Measurements from ENCODE around the gene RAB24.

Gene RAB24

DNA sequence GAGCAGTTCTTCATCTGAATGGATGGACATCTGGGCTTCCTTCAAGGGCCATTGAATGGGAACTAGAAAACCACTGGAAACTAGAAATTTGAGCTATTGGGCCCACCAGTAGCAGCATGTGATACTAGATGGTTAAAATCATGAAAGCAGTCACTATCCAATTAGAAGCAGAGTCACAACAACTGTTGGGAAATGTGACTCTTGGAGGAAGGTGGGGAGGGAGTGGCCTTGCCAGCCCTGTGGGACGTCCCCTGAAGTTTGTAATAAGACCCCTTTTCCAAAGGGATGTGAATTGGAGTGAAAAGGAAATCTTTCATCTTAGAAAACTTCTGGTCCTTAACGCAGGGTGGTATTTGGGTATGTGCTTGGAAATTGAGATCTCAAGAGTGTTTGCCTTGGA lies 5.6 kb downstream of the RAB24 start:
- Histone ChIP-seq H3K27me3 (ENCODE audit: insufficient read depth, low read length) (no peaks in the 10 kb centered on the region), H3K9ac (ENCODE audit: low read depth, low read length) (no peak overlapping the region), H3K27ac (ENCODE audit: low read length) (no peak overlapping the region), H3K36me3 (ENCODE audit: insufficient read depth, low read depth, low read length) (peaks cover 74% of the 10 kb centered on the region), H3K4me1 (ENCODE audit: insufficient read depth, low read length) (no peaks in the 10 kb centered on the region), H3K9me3 (ENCODE audit: insufficient read depth, low read depth, low read length) (no peaks in the 10 kb centered on the region), H3K4me3 (ENCODE audit: low read length) (no peak overlapping the region)

DNA sequence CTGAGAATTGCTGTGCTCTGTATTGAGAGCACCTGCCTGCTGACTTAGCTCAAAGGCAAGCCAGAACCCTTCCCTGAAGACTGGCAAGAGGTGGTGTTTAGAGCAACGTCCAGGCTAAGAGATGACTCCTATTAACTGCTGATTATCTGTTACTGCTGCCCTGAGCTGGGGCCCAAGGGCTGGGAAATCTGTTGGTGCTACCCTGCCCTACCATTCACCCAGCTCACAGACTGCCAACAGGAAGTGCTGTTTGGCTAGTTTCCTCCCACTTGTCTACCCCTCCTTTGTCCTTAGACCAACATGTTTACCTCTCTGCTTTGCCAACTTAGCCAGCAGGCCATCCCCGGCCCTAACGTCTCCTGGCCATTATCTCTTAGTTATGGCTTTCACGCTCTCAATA lies 6.9 kb downstream of the RAB24 start:
- Histone ChIP-seq H3K27ac (ENCODE audit: low read length) (no peak overlapping the region), H3K9ac (ENCODE audit: low read depth, low read length) (no peak overlapping the region), H3K27me3 (ENCODE audit: insufficient read depth, low read length) (no peaks in the 10 kb centered on the region), H3K9me3 (ENCODE audit: insufficient read depth, low read depth, low read length) (no peaks in the 10 kb centered on the region), H3K4me1 (ENCODE audit: insufficient read depth, low read length) (no peaks in the 10 kb centered on the region), H3K36me3 (ENCODE audit: insufficient read depth, low read depth, low read length) (peaks cover 82% of the 10 kb centered on the region), H3K4me3 (ENCODE audit: low read length) (no peak overlapping the region)

DNA sequence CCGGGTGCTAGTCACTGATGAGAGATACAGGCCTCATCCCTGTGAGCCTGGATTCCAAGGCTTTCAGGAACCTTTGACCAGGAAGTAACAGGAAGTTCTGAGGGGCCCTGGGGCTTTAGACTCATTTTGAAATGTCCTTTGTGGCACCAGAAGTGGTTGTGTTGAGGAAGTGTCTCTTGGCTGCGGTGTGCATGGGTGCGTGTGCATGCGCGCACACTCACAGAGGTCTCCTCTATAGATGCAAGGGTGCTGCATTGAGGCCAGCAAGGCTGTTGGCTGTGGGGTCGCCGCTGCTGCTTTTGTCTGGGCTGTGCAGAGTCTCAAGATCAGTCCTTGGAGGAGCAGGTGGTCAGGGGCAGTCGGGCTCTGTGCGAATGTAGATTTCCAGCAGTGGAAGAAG lies 7.6 kb downstream of the RAB24 start:
- Histone ChIP-seq H3K9me3 (ENCODE audit: insufficient read depth, low read depth, low read length) (no peaks in the 10 kb centered on the region), H3K27me3 (ENCODE audit: insufficient read depth, low read length) (no peaks in the 10 kb centered on the region), H3K9ac (ENCODE audit: low read depth, low read length) (no peak overlapping the region), H3K36me3 (ENCODE audit: insufficient read depth, low read depth, low read length) (peaks cover 82% of the 10 kb centered on the region), H3K4me3 (ENCODE audit: low read length) (no peak overlapping the region), H3K27ac (ENCODE audit: low read length) (no peak overlapping the region), H3K4me1 (ENCODE audit: insufficient read depth, low read length) (no peaks in the 10 kb centered on the region)

GRCh38 chr5:177294632-177295031 lies 8.9 kb downstream of the RAB24 start:
- H3K4me3 ChIP-seq (ENCODE audit: low read length) = no peak overlapping the region
- H3K27me3 ChIP-seq (ENCODE audit: insufficient read depth, low read length) = no peaks in the 10 kb centered on the region
- H3K9ac ChIP-seq (ENCODE audit: low read depth, low read length) = no peak overlapping the region
- peaks cover 87% of the 10 kb centered on the region for H3K36me3 ChIP-seq (ENCODE audit: insufficient read depth, low read depth, low read length)
- no peak overlapping the region for H3K27ac ChIP-seq (ENCODE audit: low read length)
- H3K4me1 ChIP-seq (ENCODE audit: insufficient read depth, low read length) = no peaks in the 10 kb centered on the region
- no peaks in the 10 kb centered on the region for H3K9me3 ChIP-seq (ENCODE audit: insufficient read depth, low read depth, low read length)

GRCh38 chr5:177293819-177294581 lies 9.5 kb downstream of the RAB24 start:
- Histone ChIP-seq H3K9me3 (ENCODE audit: insufficient read depth, low read depth, low read length) (no peaks in the 10 kb centered on the region), H3K36me3 (ENCODE audit: insufficient read depth, low read depth, low read length) (peaks cover 93% of the 10 kb centered on the region), H3K27ac (ENCODE audit: low read length) (no peak overlapping the region), H3K27me3 (ENCODE audit: insufficient read depth, low read length) (no peaks in the 10 kb centered on the region), H3K4me1 (ENCODE audit: insufficient read depth, low read length) (no peaks in the 10 kb centered on the region), H3K9ac (ENCODE audit: low read depth, low read length) (no peak overlapping the region), H3K4me3 (ENCODE audit: low read length) (no peak overlapping the region)

GRCh38 chr5:177291735-177292134 lies 11.8 kb downstream of the RAB24 start:
- Histone ChIP-seq H3K4me3 (ENCODE audit: low read length) (no peak overlapping the region), H3K9me3 (ENCODE audit: insufficient read depth, low read depth, low read length) (no peaks in the 10 kb centered on the region), H3K36me3 (ENCODE audit: insufficient read depth, low read depth, low read length) (peaks cover 98% of the 10 kb centered on the region), H3K4me1 (ENCODE audit: insufficient read depth, low read length) (no peaks in the 10 kb centered on the region), H3K27ac (ENCODE audit: low read length) (no peak overlapping the region), H3K27me3 (ENCODE audit: insufficient read depth, low read length) (no peaks in the 10 kb centered on the region), H3K9ac (ENCODE audit: low read depth, low read length) (no peak overlapping the region)

- H3K4me1 ChIP-seq (ENCODE audit: insufficient read depth, low read length) = no peaks in the 10 kb centered on the region
- H3K9ac ChIP-seq (ENCODE audit: low read depth, low read length) = no peak overlapping the region
- no peak overlapping the region for H3K27ac ChIP-seq (ENCODE audit: low read length)
- peaks cover 98% of the 10 kb centered on the region for H3K36me3 ChIP-seq (ENCODE audit: insufficient read depth, low read depth, low read length)
- H3K9me3 ChIP-seq (ENCODE audit: insufficient read depth, low read depth, low read length) = no peaks in the 10 kb centered on the region
- no peaks in the 10 kb centered on the region for H3K27me3 ChIP-seq (ENCODE audit: insufficient read depth, low read length)
- H3K4me3 ChIP-seq (ENCODE audit: low read length) = no peak overlapping the region
Observed at GRCh38 chr5:177290816-177291596, 12.5 kb downstream of the RAB24 start.

GRCh38 chr5:177288191-177288590 lies 15.3 kb downstream of the RAB24 start:
- Histone ChIP-seq H3K27me3 (ENCODE audit: insufficient read depth, low read length) (no peaks in the 10 kb centered on the region), H3K4me1 (ENCODE audit: insufficient read depth, low read length) (no peaks in the 10 kb centered on the region), H3K9me3 (ENCODE audit: insufficient read depth, low read depth, low read length) (no peaks in the 10 kb centered on the region), H3K9ac (ENCODE audit: low read depth, low read length) (no peak overlapping the region), H3K36me3 (ENCODE audit: insufficient read depth, low read depth, low read length) (peaks cover 96% of the 10 kb centered on the region), H3K4me3 (ENCODE audit: low read length) (no peak overlapping the region), H3K27ac (ENCODE audit: low read length) (no peak overlapping the region)

DNA sequence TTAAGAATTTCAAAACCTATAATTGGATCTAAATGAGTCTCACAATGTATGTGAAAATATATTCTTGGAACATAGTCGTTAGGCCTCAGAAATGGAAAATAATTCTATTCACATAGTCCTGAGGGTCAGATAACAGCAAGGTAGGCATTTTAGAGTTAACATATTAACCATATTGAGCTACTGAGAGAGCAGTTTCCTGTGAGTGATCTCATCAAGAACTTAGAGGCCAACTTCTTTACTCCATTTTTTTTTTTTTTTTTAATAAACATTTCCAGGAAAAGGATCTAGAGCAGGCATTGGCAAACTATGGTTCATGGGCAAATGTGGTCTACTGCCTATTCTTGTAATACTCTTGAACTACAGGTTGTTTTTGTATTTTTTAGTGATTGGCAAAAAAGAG lies 26.6 kb downstream of the RAB24 start:
- peaks cover 93% of the 10 kb centered on the region for H3K36me3 ChIP-seq (ENCODE audit: insufficient read depth, low read depth, low read length)
- no peak overlapping the region for H3K4me3 ChIP-seq (ENCODE audit: low read length)

GRCh38 chr5:177275883-177276282 lies 27.6 kb downstream of the RAB24 start:
- H3K9me3 ChIP-seq (ENCODE audit: insufficient read depth, low read depth, low read length) = no peaks in the 10 kb centered on the region
- no peaks in the 10 kb centered on the region for H3K4me1 ChIP-seq (ENCODE audit: insufficient read depth, low read length)
- H3K27me3 ChIP-seq (ENCODE audit: insufficient read depth, low read length) = no peaks in the 10 kb centered on the region
- peaks cover 91% of the 10 kb centered on the region for H3K36me3 ChIP-seq (ENCODE audit: insufficient read depth, low read depth, low read length)
- no peak overlapping the region for H3K27ac ChIP-seq (ENCODE audit: low read length)
- H3K4me3 ChIP-seq (ENCODE audit: low read length) = no peak overlapping the region
- H3K9ac ChIP-seq (ENCODE audit: low read depth, low read length) = no peak overlapping the region

More for the DNA sequence above, 26.6 kb downstream of the RAB24 start:
- Histone ChIP-seq H3K9ac (ENCODE audit: low read depth, low read length) (no peak overlapping the region), H3K27me3 (ENCODE audit: insufficient read depth, low read length) (no peaks in the 10 kb centered on the region), H3K27ac (ENCODE audit: low read length) (no peak overlapping the region), H3K9me3 (ENCODE audit: insufficient read depth, low read depth, low read length) (no peaks in the 10 kb centered on the region), H3K4me1 (ENCODE audit: insufficient read depth, low read length) (no peaks in the 10 kb centered on the region)

DNA sequence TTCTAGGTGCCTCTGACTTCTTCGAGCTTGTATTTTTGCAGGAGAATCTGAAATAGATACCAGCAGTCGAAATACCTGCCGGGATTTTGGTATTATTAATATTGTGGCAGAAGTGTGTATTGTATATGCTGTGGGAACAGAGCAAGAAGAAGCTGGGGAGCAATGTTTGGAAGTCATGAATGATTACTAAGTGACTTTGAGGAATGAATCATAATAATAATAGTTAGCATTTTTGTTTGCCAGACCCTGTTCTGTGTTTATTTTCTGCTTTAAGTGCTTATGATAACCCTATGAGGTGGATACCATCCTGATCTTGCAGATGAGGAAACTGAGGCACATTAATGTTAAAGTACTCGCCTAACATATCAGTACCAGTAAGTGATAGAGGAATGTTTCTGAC lies 32.4 kb downstream of the RAB24 start:
- no peak overlapping the region for H3K4me3 ChIP-seq (ENCODE audit: low read length)
- H3K27ac ChIP-seq (ENCODE audit: low read length) = no peak overlapping the region
- H3K36me3 ChIP-seq (ENCODE audit: insufficient read depth, low read depth, low read length) = peaks cover 94% of the 10 kb centered on the region

DNA sequence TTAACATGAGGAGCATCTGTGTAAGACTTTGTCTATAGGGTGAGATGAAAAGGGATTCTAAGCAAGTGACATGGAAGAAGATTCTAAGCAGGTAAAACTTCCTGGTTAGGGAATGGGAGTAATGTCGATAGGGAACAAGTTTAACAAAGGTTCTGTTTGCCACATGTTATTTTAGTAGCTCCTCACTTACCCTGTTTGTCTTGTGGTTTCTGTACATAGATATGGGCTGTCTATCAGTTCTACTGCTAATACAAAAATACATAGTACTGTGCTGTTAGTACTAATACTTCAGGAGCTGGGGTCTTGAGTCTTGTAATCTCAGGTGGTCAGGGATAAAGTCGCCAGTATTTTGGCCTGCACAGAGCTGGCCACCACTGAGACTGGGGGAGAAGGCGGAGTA lies 32.9 kb downstream of the RAB24 start:
- Histone ChIP-seq H3K4me3 (ENCODE audit: low read length) (no peak overlapping the region), H3K27me3 (ENCODE audit: insufficient read depth, low read length) (no peaks in the 10 kb centered on the region), H3K27ac (ENCODE audit: low read length) (no peak overlapping the region), H3K9ac (ENCODE audit: low read depth, low read length) (no peak overlapping the region), H3K36me3 (ENCODE audit: insufficient read depth, low read depth, low read length) (peaks cover 94% of the 10 kb centered on the region), H3K9me3 (ENCODE audit: insufficient read depth, low read depth, low read length) (no peaks in the 10 kb centered on the region), H3K4me1 (ENCODE audit: insufficient read depth, low read length) (no peaks in the 10 kb centered on the region)

More for the DNA sequence above, 32.4 kb downstream of the RAB24 start:
- no peaks in the 10 kb centered on the region for H3K4me1 ChIP-seq (ENCODE audit: insufficient read depth, low read length)
- H3K9me3 ChIP-seq (ENCODE audit: insufficient read depth, low read depth, low read length) = no peaks in the 10 kb centered on the region
- no peak overlapping the region for H3K9ac ChIP-seq (ENCODE audit: low read depth, low read length)
- H3K27me3 ChIP-seq (ENCODE audit: insufficient read depth, low read length) = no peaks in the 10 kb centered on the region

Data from iPS-20b (cell line).